ENCODE measurements around the gene GSTA3. TPM values are rescaled to one million over a fixed set of nuclear protein-coding genes. Genes with fewer than 3 reads are reported as not detected.
"Not testable (repeated sequence)": the region's sequence is repeated elsewhere in the genome, so short reads cannot be mapped to it uniquely, and the experiment has no call there.

The GSTA3 gene
- total RNA-seq, 1 experiment from 2014 or later = not detected

GRCh38 chr6:52918771-52919170 is 9.3 kb upstream of the GSTA3 start:
- DNase-seq (ENCODE audit: low spot score); in situ Hi-C loops (cut with HindIII; ENCODE audit: low sequenced_read_pairs): not testable (repeated sequence)

DNA sequence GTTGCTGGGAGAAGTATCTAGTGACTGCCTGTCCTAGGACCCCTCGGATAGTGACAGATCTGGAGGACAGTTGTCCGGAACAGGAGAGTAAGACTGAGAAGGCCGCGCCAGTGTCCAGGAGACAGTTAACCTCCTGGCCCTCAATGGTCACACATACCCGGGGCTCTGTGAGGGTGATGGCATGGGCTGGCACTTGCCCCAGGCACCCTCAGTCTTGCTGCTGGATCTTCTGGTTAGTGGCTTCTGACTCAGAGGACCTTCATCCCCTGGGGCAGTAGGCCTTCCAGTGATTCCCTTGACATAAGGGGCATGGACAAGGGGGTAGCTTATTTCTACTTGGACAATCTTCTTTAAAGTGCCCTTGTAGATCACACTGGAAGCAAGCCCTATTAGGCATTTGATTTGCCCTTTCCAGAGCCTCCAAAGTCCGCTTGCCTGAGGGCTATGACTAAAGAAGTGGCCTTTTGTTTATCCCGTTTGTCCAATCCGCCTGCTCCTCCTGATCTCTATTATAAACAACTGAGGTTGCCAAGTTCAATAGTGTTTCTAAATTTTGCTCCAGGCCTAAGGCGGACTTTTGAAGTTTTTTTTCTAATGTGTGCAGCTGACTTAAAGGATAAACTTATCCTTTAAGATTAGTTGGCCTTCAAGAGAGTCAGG is 8.7 kb upstream of the GSTA3 start:
- in situ Hi-C loops (cut with HindIII; ENCODE audit: low sequenced_read_pairs); DNase-seq (ENCODE audit: low spot score): not testable (repeated sequence)

DNA sequence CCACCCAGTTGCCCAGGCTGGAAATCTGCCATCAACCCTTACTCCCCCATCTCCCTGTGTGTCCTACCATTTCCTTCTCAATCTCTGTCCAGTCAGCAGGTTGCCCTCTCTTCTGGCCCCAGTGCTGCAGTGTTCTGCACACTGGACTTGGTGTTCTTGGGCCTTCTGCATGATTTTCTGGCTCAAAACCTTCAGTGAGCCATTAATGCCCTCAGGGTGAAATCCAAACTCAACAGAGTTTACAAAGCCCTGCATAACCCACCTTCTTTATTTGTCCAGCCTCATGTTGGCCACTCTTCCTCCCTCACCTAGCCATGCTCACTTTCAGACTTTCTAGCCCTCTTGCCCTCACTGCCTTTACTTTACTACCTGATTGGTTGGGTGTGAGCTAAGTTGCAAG is 5.0 kb upstream of the GSTA3 start:
- DNase-seq (ENCODE audit: low spot score) = no peak
- in situ Hi-C loops (cut with HindIII; ENCODE audit: low sequenced_read_pairs) = no loop called here

DNA sequence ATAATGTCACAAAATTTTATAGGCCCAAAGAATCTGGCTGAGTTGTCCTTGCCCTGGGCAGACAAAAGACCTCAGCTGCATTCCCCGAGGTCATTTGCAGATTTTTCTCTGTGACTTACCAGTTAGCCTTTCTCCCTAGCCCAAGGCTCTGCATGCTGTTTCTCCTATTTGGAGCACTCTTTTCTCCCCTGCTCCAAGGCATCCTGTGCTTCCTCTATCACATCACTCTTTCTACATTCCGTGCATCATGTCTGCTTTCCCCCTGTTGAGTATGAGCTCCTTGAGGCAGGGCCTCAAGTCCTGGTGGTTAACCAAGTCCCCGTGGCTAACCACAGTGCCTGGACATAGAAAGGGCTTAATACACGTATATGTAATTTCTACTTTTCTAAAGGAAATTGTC is 593 bp upstream of the GSTA3 start:
- in situ Hi-C loops (cut with HindIII; ENCODE audit: low sequenced_read_pairs) = no loop called here
- no peak for DNase-seq (ENCODE audit: low spot score)

DNA sequence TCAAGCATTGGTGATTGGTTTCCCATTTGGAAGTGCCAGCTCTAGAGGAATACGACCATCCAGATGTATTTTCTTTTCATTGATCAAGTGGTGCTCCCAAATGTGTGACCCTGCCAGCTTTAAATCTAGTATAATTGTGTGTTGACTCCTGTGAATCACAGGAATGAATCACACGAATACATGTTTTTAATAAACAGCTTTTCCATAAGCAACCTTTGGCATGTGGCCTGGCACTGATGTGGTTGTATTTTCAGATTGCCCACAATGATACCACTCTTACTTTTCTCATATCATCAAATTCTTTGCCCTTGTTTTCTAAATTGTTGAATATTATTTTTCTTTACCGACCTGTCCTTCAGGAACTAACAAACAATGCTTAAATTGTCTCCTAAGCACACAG is 367 bp downstream of the GSTA3 start:
- in situ Hi-C loops (cut with HindIII; ENCODE audit: low sequenced_read_pairs) = no loop called here
- no peak for DNase-seq (ENCODE audit: low spot score)

DNA sequence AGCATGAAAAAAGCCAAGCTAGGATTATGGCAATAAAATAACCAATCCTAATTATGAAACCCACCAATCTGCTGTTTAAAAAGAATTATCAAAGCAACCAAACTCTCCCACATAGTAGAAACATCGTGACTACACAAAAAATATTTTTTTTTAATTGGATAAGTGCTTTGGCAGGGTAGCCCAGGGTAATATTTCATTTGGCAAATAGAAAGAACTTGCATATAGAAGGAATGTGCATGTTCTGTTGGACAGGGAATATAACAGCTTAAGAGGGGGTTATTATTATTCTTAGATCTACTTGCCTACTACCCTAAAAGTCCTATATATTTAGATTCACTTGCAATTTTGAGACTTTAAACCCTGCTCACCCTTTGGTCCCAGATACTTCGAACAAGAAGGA is 972 bp downstream of the GSTA3 start:
- DNase-seq (ENCODE audit: low spot score) = no peak
- in situ Hi-C loops (cut with HindIII; ENCODE audit: low sequenced_read_pairs) = no loop called here

- DNase-seq (ENCODE audit: low spot score) = no peak
- in situ Hi-C loops (cut with HindIII; ENCODE audit: low sequenced_read_pairs) = no loop called here
These were observed 4.8 kb downstream of the GSTA3 start for GRCh38 chr6:52904562-52905279.

DNA sequence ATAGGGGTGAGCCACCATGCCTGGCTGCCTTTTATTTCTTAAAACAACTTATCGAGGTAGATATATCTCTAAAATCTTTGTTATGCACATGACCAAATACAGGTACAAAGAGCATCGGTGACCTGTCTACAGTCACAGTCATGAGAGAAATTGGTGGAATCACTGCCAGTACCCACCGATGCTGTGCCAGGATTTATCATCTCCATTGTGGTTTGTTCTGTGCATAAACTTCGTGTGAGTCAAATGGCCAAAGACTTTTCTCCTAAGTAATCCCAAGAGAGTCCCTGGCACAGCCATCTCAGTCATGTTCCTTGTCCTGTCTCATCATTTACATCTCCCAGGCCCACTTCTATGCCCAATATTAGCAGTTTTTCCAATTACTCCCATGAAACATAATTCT is 9.0 kb downstream of the GSTA3 start:
- DNase-seq (ENCODE audit: low spot score) = no peak
- in situ Hi-C loops (cut with HindIII; ENCODE audit: low sequenced_read_pairs) = no loop called here

GRCh38 chr6:52895790-52896189 is 13.7 kb downstream of the GSTA3 start:
- DNase-seq (ENCODE audit: low spot score); in situ Hi-C loops (cut with HindIII; ENCODE audit: low sequenced_read_pairs): not testable (repeated sequence)

- in situ Hi-C loops (cut with HindIII; ENCODE audit: low sequenced_read_pairs) = no loop called here
- DNase-seq (ENCODE audit: low spot score) = no peak
These were observed 15.2 kb downstream of the GSTA3 start for GRCh38 chr6:52894285-52894684.

GRCh38 chr6:52893803-52894202 is 15.7 kb downstream of the GSTA3 start:
- no peak for DNase-seq (ENCODE audit: low spot score)
- in situ Hi-C loops (cut with HindIII; ENCODE audit: low sequenced_read_pairs) = no loop called here

DNA sequence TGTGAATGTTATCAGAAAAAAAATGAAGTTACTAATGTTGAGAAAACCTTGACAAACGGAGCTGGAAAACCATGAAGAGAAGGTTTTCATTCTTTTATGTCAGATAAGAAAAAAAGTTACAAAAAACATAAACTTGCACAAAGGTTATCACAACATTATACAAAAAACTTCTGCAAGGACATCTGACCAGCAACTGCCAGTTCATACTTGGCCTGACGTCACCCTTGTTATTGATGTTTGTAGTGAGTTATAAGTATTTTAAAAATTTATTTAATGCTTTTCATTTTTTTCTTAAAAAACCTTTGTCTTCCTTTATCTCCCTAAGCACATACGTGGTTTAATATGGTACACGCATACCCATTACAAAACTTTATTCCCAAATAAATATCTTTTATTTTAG is 16.3 kb downstream of the GSTA3 start:
- in situ Hi-C loops (cut with HindIII; ENCODE audit: low sequenced_read_pairs) = no loop called here
- DNase-seq (ENCODE audit: low spot score) = no peak

GRCh38 chr6:52890018-52890417 is 19.5 kb downstream of the GSTA3 start:
- DNase-seq (ENCODE audit: low spot score) = no peak
- in situ Hi-C loops (cut with HindIII; ENCODE audit: low sequenced_read_pairs) = no loop called here

DNA sequence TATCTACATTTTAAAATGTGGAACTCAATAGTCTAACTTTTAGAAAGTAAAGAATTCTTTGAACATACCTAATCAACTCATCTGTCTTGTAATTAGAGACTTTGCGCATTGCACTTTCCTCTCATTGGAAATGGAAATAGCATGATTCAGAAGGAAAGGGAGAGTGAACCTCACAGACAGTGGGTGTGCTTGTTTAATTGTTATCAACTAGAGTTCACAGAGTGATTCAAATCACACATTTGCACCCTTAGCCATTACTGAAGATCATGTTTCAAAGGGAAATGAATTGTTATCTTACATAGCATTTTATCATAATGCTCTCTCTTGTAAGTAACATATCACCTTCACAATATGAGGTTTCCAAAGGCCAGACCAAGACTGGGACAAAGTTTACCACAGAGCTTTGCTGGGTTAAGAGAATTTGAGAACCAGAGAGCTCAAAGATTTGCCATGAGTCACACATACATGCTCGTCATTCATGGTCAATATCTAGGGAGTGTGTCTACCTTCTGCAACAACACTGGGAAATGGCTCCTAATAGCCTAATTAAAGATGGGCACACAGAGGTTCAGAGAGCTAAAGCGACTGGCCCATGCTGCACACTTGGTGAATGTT is 21.5 kb downstream of the GSTA3 start:
- in situ Hi-C loops (cut with HindIII; ENCODE audit: low sequenced_read_pairs) = no loop called here
- no peak for DNase-seq (ENCODE audit: low spot score)

DNA sequence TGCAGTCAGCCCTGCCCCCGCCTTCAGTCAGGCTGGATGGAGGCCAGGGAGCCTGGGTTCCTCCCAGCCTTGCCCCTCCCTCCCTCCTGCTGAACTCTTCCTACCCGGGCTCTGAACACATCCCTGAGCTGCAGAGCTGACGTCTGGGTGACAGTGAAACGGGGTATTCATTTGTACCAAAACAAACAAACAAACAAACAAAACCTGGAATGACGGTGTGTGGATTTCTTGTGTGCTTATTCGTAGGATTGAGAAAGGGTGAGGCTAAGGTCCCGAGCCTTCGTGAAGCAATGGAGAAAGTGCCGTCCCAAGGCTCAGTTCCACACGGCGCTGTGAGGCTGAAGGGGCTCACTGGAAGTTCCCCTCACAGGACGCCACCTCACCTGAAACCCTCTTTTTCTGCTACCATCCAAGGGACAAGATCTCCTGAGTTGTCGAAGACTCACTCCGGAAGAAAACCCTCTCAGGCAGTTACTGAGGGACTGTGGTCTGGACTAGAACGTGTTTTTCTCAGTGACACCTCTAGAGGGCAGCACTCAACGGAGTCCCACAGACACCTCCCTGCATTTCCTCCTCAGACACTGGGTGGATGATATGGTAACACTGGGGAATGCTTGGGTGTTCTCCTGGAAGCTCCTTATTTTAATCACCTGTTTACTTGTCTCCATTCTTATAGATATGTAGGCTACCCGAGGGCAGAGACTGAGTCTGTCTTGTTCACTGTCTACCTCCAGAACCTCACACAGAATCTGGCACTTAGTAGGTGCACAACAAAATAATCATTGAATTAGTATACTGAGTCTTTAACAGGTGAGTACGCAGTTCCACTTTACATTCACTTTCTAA is 27.3 kb downstream of the GSTA3 start:
- in situ Hi-C loops (cut with HindIII; ENCODE audit: low sequenced_read_pairs) = no loop called here
- DNase-seq (ENCODE audit: low spot score) = peak; percentile 68

GRCh38 chr6:52881662-52881995 is 27.9 kb downstream of the GSTA3 start:
- in situ Hi-C loops (cut with HindIII; ENCODE audit: low sequenced_read_pairs) = no loop called here
- DNase-seq (ENCODE audit: low spot score) = no peak

DNA sequence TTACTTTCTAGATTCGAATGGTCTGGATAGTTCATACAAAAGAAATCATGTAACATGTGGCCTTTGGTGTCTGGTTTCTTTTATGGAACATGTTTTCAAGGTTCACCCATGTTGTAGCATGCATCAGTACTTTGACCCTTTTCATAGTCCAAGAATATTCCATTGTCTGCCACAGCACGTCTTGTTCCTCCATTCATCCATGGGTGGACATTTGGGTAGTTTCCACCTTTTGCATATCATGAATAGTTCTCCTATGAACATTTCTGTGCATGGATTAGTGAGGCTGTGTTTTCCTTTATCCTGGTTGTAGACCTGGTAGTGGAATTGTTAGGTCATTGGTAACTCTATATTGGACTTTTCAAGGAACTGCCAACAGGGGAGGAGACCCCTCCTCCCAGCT is 31.7 kb downstream of the GSTA3 start:
- in situ Hi-C loops (cut with HindIII; ENCODE audit: low sequenced_read_pairs) = no loop called here
- no peak for DNase-seq (ENCODE audit: low spot score)

- no peak for DNase-seq (ENCODE audit: low spot score)
- in situ Hi-C loops (cut with HindIII; ENCODE audit: low sequenced_read_pairs) = no loop called here
These were observed 32.3 kb downstream of the GSTA3 start for GRCh38 chr6:52877168-52877567.

GRCh38 chr6:52876056-52876787 is 33.3 kb downstream of the GSTA3 start:
- in situ Hi-C loops (cut with HindIII; ENCODE audit: low sequenced_read_pairs) = no loop called here
- no peak for DNase-seq (ENCODE audit: low spot score)
